GF-D8 (cell line): ENCODE measurements around the gene GAL3ST1.

Experiments
- DNase-seq: peaks from one replicate; lab custom pipeline; 2025; lab: John Stamatoyannopoulos, UW

The GAL3ST1 gene

GRCh38 chr22:30531651-30532608 lies 42.5 kb downstream of the GAL3ST1 start:
- no peak for DNase-seq

- DNase-seq: no peak
Measured at GRCh38 chr22:30526656-30527055, 47.8 kb downstream of the GAL3ST1 start.

GRCh38 chr22:30523646-30524489 lies 50.6 kb downstream of the GAL3ST1 start:
- DNase-seq: no peak

GRCh38 chr22:30521368-30522156 lies 52.9 kb downstream of the GAL3ST1 start:
- no peak for DNase-seq

- DNase-seq: no peak
Measured at GRCh38 chr22:30519842-30520425, 54.5 kb downstream of the GAL3ST1 start.

GRCh38 chr22:30516731-30517130 lies 57.7 kb downstream of the GAL3ST1 start:
- DNase-seq: no peak

- no peak for DNase-seq
Measured at GRCh38 chr22:30516273-30516672, 58.2 kb downstream of the GAL3ST1 start.

- no peak for DNase-seq
Measured at GRCh38 chr22:30514252-30514651, 60.2 kb downstream of the GAL3ST1 start.

GRCh38 chr22:30513462-30513861 lies 61.0 kb downstream of the GAL3ST1 start:
- no peak for DNase-seq

GRCh38 chr22:30511911-30512310 lies 62.6 kb downstream of the GAL3ST1 start:
- no peak for DNase-seq

GRCh38 chr22:30511109-30511508 lies 63.4 kb downstream of the GAL3ST1 start:
- no peak for DNase-seq

GRCh38 chr22:30508216-30508615 lies 66.2 kb downstream of the GAL3ST1 start:
- no peak for DNase-seq

GRCh38 chr22:30507670-30508069 lies 66.8 kb downstream of the GAL3ST1 start:
- DNase-seq: no peak

GRCh38 chr22:30506507-30506968 lies 67.9 kb downstream of the GAL3ST1 start:
- DNase-seq: no peak
